ENCODE results near the gene PRSS2.

DNA sequence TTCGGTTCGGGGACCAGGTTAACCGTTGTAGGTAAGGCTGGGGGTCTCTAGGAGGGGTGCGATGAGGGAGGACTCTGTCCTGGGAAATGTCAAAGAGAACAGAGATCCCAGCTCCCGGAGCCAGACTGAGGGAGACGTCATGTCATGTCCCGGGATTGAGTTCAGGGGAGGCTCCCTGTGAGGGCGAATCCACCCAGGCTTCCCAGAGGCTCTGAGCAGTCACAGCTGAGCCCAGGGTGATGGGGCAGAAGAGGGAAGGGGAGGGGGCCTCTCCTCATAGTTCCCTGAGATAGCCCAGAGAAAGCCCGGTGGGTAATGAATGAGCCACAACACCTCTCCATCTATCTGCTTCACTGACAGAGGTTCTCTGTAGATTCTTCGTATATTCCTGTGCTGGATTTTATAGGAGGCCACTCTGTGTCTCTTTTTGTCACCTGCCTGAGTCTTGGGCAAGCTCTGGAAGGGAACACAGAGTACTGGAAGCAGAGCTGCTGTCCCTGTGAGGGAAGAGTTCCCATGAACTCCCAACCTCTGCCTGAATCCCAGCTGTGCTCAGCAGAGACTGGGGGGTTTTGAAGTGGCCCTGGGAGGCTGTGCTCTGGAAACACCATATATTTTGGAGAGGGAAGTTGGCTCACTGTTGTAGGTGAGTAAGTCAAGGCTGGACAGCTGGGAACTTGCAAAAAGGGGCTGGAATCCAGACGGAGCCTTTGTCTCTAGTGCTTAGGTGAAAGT is 16.4 kb downstream of the PRSS2 start:
- TF ChIP-seq EZH2 (IDR thresholded peaks at IDR 0.05; ENCODE audit: borderline replicate concordance), result no peak
- TF ChIP-seq, protein P1, sequence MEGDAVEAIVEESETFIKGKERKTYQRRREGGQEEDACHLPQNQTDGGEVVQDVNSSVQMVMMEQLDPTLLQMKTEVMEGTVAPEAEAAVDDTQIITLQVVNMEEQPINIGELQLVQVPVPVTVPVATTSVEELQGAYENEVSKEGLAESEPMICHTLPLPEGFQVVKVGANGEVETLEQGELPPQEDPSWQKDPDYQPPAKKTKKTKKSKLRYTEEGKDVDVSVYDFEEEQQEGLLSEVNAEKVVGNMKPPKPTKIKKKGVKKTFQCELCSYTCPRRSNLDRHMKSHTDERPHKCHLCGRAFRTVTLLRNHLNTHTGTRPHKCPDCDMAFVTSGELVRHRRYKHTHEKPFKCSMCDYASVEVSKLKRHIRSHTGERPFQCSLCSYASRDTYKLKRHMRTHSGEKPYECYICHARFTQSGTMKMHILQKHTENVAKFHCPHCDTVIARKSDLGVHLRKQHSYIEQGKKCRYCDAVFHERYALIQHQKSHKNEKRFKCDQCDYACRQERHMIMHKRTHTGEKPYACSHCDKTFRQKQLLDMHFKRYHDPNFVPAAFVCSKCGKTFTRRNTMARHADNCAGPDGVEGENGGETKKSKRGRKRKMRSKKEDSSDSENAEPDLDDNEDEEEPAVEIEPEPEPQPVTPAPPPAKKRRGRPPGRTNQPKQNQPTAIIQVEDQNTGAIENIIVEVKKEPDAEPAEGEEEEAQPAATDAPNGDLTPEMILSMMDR (IDR thresholded peaks at IDR 0.05; ENCODE audit: poor library complexity), result no peak

Data from hepatocyte (in vitro differentiated cells).